SHP77 (cell line): ENCODE data around the gene POLR2I.
"Not testable (repeated sequence)": the region's sequence is repeated elsewhere in the genome, so short reads cannot be mapped to it uniquely, and the experiment has no call there.

Experiments
- DNase-seq, 2 experiments: peaks; one replicate each; lab custom pipeline; 2025; lab: John Stamatoyannopoulos, UW

POLR2I gene

GRCh38 chr19:36100476-36100875 lies 14.2 kb downstream of the POLR2I start:
- no peak for DNase-seq

- no peak for DNase-seq
These were observed 15.4 kb downstream of the POLR2I start for GRCh38 chr19:36099166-36099785.

GRCh38 chr19:36097036-36097435 lies 17.6 kb downstream of the POLR2I start:
- no peak for DNase-seq

GRCh38 chr19:36093687-36094086 lies 21.0 kb downstream of the POLR2I start:
- DNase-seq = no peak

- no peak for DNase-seq
These were observed 21.5 kb downstream of the POLR2I start for GRCh38 chr19:36093146-36093662.

- DNase-seq = no peak
These were observed 22.1 kb downstream of the POLR2I start for GRCh38 chr19:36092566-36092965.

- DNase-seq = no peak
These were observed 23.6 kb downstream of the POLR2I start for GRCh38 chr19:36090910-36091695.

GRCh38 chr19:36089847-36090246 lies 24.8 kb downstream of the POLR2I start:
- DNase-seq = no peak

GRCh38 chr19:36086326-36086725 lies 28.3 kb downstream of the POLR2I start:
- DNase-seq = no peak

- DNase-seq = no peak
These were observed 30.3 kb downstream of the POLR2I start for GRCh38 chr19:36084231-36085009.

- no peak for DNase-seq
These were observed 31.8 kb downstream of the POLR2I start for GRCh38 chr19:36082916-36083315.

- no peak for DNase-seq
These were observed 32.8 kb downstream of the POLR2I start for GRCh38 chr19:36081894-36082293.

- no peak for DNase-seq
These were observed 33.3 kb downstream of the POLR2I start for GRCh38 chr19:36081385-36081784.

GRCh38 chr19:36079389-36079945 lies 35.2 kb downstream of the POLR2I start:
- DNase-seq = no peak

- DNase-seq = no peak
These were observed 41.4 kb downstream of the POLR2I start for GRCh38 chr19:36073121-36073876.

- DNase-seq = no peak
These were observed 42.6 kb downstream of the POLR2I start for GRCh38 chr19:36072081-36072480.

GRCh38 chr19:36068810-36069499 lies 45.7 kb downstream of the POLR2I start:
- not testable (repeated sequence) for DNase-seq

- DNase-seq = no peak
These were observed 47.0 kb downstream of the POLR2I start for GRCh38 chr19:36067681-36068080.

GRCh38 chr19:36064826-36065225 lies 49.8 kb downstream of the POLR2I start:
- no peak for DNase-seq
